Measurements from ENCODE around the gene SEMA3G. TPM values are rescaled to one million over a fixed set of nuclear protein-coding genes. Genes with fewer than 3 reads are reported as not detected.

Gene SEMA3G
- polyA plus RNA-seq, 2 of the 4 experiments (the other 2 are of a cell fraction), result 0.08 to 0.13 TPM

GRCh38 chr3:52477076-52477795 is 32.3 kb upstream of the SEMA3G start:
- POLR2A ChIA-PET, result no interaction called here
- CTCF ChIA-PET, result no interaction called here

GRCh38 chr3:52473026-52473425 is 28.1 kb upstream of the SEMA3G start:
- ATAC-seq (no peak), DNase-seq (ENCODE audit: low read depth in 1 of 2, low spot score in 1 of 2) (no peak), FAIRE-seq (no peak)
- WGBS (ENCODE audit: missing lambda C conversion rate), result 86% methylated on average over 5 of the region's 5 CpGs
- Histone ChIP-seq H3K4me1 (no peaks in the 10 kb centered on the region), H3K4me3 (no peak overlapping the region), H3K4me2 (no peak overlapping the region), H3K9me3 (no peaks in the 10 kb centered on the region), H3K27ac (no peak overlapping the region)
- ChIA-PET POLR2A (no interaction called here), CTCF (interaction anchor here (0.9 to 4.6 kb wide), 23 partner anchors 9 to 243 kb away, joined by 3 to 29 read pairs (median 4); no protein-coding TSS in a partner anchor)
- no peak for TF ChIP-seq NR3C1 (IDR thresholded peaks at IDR 0.05)
- no peak for TF ChIP-seq JUNB (IDR thresholded peaks at IDR 0.05)
- no peak for TF ChIP-seq NFE2L2 (conservative IDR thresholded peaks at IDR 0.05; ENCODE audit: low read length)
- no peak for TF ChIP-seq REST (IDR thresholded peaks at IDR 0.05)
- TF ChIP-seq FOXS1 (CRISPR knock-in tag; IDR thresholded peaks at IDR 0.05), result no peak
- no peak for TF ChIP-seq TFCP2L1 (CRISPR knock-in tag; IDR thresholded peaks at IDR 0.05)
- no peak for TF ChIP-seq NPAS2 (CRISPR knock-in tag; IDR thresholded peaks at IDR 0.05; ENCODE audit: borderline replicate concordance)
- no peak for TF ChIP-seq SMC3 (IDR thresholded peaks at IDR 0.05)
- no peak for TF ChIP-seq MAFK (IDR thresholded peaks at IDR 0.05; ENCODE audit: partially characterized antibody)

More at GRCh38 chr3:52477076-52477795, 32.3 kb upstream of the SEMA3G start:
- ATAC-seq (no peak), FAIRE-seq (no peak), DNase-seq (ENCODE audit: low read depth in 1 of 2, low spot score in 1 of 2) (no peak)
- TF ChIP-seq HEYL (CRISPR knock-in tag; IDR thresholded peaks at IDR 0.05), result no peak
- no peak for TF ChIP-seq ZNF302 (CRISPR knock-in tag; IDR thresholded peaks at IDR 0.05)
- TF ChIP-seq KDM1A (IDR thresholded peaks at IDR 0.05; ENCODE audit: low read depth), result no peak
- no peak for TF ChIP-seq SMC3 (IDR thresholded peaks at IDR 0.05)
- TF ChIP-seq GATA3 (IDR thresholded peaks at IDR 0.05; ENCODE audit: borderline replicate concordance), result no peak
- TF ChIP-seq TP53 (CRISPR knock-in tag; IDR thresholded peaks at IDR 0.05), result no peak
- no peak for TF ChIP-seq CTCF (IDR thresholded peaks at IDR 0.05)
- TF ChIP-seq MAX (IDR thresholded peaks at IDR 0.05), result no peak
- no peak for TF ChIP-seq JUN (IDR thresholded peaks at IDR 0.05)
- no peak for TF ChIP-seq MAFK (IDR thresholded peaks at IDR 0.05; ENCODE audit: partially characterized antibody)
- no peak for TF ChIP-seq ATOH8 (CRISPR knock-in tag; IDR thresholded peaks at IDR 0.05; ENCODE audit: low read depth)
- TF ChIP-seq EP300 (IDR thresholded peaks at IDR 0.05), result no peak
- TF ChIP-seq ZFP36 (IDR thresholded peaks at IDR 0.05; ENCODE audit: borderline replicate concordance, partially characterized antibody), result no peak
- no peak for TF ChIP-seq HMGXB4 (CRISPR knock-in tag; IDR thresholded peaks at IDR 0.05; ENCODE audit: borderline replicate concordance)
- no peak for TF ChIP-seq CBX2 (IDR thresholded peaks at IDR 0.05; ENCODE audit: borderline replicate concordance, low read depth)
- TF ChIP-seq ELK1 (IDR thresholded peaks at IDR 0.05; ENCODE audit: low read depth, low read length), result no peak
- no peak for TF ChIP-seq CEBPB (IDR thresholded peaks at IDR 0.05)
- no peak for TF ChIP-seq BHLHE40 (IDR thresholded peaks at IDR 0.05; ENCODE audit: low read depth, low read length)
- no peak for TF ChIP-seq FOSB (CRISPR knock-in tag; IDR thresholded peaks at IDR 0.05)
- Histone ChIP-seq H3K27ac (no peak overlapping the region), H3K4me2 (no peak overlapping the region), H3K4me3 (no peak overlapping the region), H3K9me3 (no peaks in the 10 kb centered on the region), H3K4me1 (no peaks in the 10 kb centered on the region)
- 86% methylated on average over 8 of the region's 16 CpGs for WGBS (ENCODE audit: missing lambda C conversion rate)
